Body of pancreas (tissue), 4 donors: Measurements from ENCODE around the gene DPT. TPM values are rescaled to one million over a fixed set of nuclear protein-coding genes. Genes with fewer than 3 reads are reported as not detected.
A peak's percentile ranks its signal among the peaks of the same experiment; 100 is the strongest.
"Not testable (repeated sequence)": the region's sequence is repeated elsewhere in the genome, so short reads cannot be mapped to it uniquely, and the experiment has no call there.

Source experiments
- ATAC-seq: fragments of 150-250 bp; one replicate; pipeline ENCODE4 v1.9.1; 2016
- DNase-seq, 4 donors: peaks; one replicate each; pipeline ENCODE4 v3.0.0-alpha.2; 2019
- H3K27ac ChIP-seq, 4 donors: fragments of 200-600 bp; sonication (generic); 1 replicate in 3 of 4; 2 replicates in 1 of 4; pipeline versions ENCODE4 v1.5.1 to v1.6.1; 2016 to 2019; ENCODE audit warnings: mild to moderate bottlenecking in 1 of 4, mixed read lengths in 1 of 4, moderate library complexity in 1 of 4
- H3K27me3 ChIP-seq, 2 donors: fragments of 200-600 bp; sonication (generic); one replicate each; pipeline ENCODE4 v1.6.0; 2016; ENCODE audit warnings: mild to moderate bottlenecking in 1 of 2
- H3K36me3 ChIP-seq, 2 donors: fragments of 200-600 bp; sonication (generic); replicated peaks in 1 of 2; 2 replicates each; pipeline ENCODE4 v1.5.1; 2016; ENCODE audit warnings: low read depth in 2 of 2; ENCODE audit not compliant: insufficient read depth in 1 of 2
- H3K4me1 ChIP-seq: fragments of 200-600 bp; sonication (generic); one replicate; pipeline ENCODE4 v1.6.0; 2016
- H3K4me3 ChIP-seq, 2 donors: fragments of 200-600 bp; sonication (generic); 1 replicate in 1 of 2; 2 replicates in 1 of 2; pipeline ENCODE4 v1.5.1; 2016 to 2019
- H3K9me3 ChIP-seq, 3 donors: fragments of 200-600 bp; sonication (generic); 1 replicate in 2 of 3; 2 replicates in 1 of 3; pipeline ENCODE4 v1.5.1; 2016
- POLR2A ChIP-seq, 3 donors: fragments of 450-650 bp; IDR thresholded peaks; one replicate each; pipeline ENCODE4 v1.6.1; 2016; ENCODE audit warnings: antibody characterized with exemption in 3 of 3, mild to moderate bottlenecking in 2 of 3
- WGBS, 2 donors: methylation state at CpG; one replicate each; pipeline ENCODE4 v1.1.5; 2017; 5-methylcytosine and 5-hydroxymethylcytosine counted together
- intact Hi-C: fragments of 100-400 bp; cut with DNase I; formaldehyde crosslinking; loops from one replicate; pipeline ENCODE4 v1.15.1; 2023
- total RNA-seq, 2 donors: library from RNA; depleted of rRNA; stranded (reverse); fragments of >200 nt; gene quantifications; one replicate each; pipeline ENCODE4 v1.1.0, GENCODE V29; 2016
- TF ChIP-seq, protein P1 (sequence below), 7 experiments: fragments of 450-650 bp in 4 of 7; fragments of 200-600 bp in 3 of 7; sonication (generic) in 3 of 7; IDR thresholded peaks; one replicate each; pipeline ENCODE4 v1.5.1; 2016 to 2019; ENCODE audit warnings: antibody characterized with exemption in 7 of 7

Gene DPT
- total RNA-seq, 2 donors from 2014 or later, result 25.4 to 57.1 TPM

DNA sequence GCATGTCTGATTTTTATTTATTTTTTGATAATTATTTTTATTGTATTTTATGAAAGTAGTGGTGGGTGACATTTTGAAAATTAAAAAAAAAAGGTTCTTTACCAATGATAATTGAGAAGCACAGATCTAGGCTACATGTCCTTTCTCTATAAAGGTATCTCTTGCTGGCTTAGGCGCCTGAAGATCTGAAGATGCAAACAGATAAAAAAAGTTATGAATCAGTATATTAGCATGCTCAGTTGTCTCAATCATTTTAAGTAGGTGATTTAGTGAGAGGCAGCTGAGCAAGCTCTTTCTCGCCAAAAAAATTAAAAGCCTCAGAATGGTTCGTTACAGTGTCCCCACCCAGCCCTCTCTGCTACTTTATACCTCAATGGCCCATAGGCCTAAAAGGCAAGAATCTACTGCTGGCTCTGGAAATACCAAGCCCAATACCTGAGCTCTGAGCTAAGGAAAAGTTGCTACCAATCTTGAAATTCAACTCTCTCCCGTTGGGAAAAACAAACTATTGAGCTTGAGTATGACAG is 42.2 kb upstream of the DPT start:
- Histone ChIP-seq H3K27ac (no peak overlapping the region), H3K4me3 (no peak overlapping the region), H3K27me3 (no peaks in the 10 kb centered on the region), H3K4me1 (peaks cover 19% of the 10 kb centered on the region), H3K9me3 (no peaks in the 10 kb centered on the region), H3K36me3 (no peaks in the 10 kb centered on the region)
- WGBS, 2 donors, result 73 to 74% methylated on average over 4 of the region's 4 CpGs
- intact Hi-C loops, result no loop called here
- ATAC-seq (no peak), DNase-seq (no peak)
- TF ChIP-seq POLR2A (IDR thresholded peaks at IDR 0.05), result no peak
- TF ChIP-seq, protein P1, sequence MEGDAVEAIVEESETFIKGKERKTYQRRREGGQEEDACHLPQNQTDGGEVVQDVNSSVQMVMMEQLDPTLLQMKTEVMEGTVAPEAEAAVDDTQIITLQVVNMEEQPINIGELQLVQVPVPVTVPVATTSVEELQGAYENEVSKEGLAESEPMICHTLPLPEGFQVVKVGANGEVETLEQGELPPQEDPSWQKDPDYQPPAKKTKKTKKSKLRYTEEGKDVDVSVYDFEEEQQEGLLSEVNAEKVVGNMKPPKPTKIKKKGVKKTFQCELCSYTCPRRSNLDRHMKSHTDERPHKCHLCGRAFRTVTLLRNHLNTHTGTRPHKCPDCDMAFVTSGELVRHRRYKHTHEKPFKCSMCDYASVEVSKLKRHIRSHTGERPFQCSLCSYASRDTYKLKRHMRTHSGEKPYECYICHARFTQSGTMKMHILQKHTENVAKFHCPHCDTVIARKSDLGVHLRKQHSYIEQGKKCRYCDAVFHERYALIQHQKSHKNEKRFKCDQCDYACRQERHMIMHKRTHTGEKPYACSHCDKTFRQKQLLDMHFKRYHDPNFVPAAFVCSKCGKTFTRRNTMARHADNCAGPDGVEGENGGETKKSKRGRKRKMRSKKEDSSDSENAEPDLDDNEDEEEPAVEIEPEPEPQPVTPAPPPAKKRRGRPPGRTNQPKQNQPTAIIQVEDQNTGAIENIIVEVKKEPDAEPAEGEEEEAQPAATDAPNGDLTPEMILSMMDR (IDR thresholded peaks at IDR 0.05), result no peak

DNA sequence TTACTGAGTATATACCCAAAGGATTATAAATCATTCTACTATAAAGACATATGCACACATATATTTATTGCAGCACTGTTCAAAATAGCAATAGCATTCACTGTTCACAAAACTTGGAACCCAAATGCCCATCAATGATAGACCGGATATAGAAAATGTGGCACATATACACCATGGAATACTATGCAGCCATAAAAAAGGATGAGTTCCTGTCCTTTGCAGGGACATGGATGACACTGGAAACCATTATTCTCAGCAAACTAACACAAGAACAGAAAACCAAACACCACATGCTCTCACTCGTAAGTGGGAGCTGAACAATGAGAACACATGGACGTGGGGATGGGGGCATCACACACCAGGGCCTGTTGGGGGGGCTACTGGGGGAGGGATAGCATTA is 40.9 kb upstream of the DPT start:
- intact Hi-C loops, H3K36me3 ChIP-seq, H3K27ac ChIP-seq, H3K9me3 ChIP-seq, H3K4me3 ChIP-seq, ATAC-seq, DNase-seq, H3K27me3 ChIP-seq: not testable (repeated sequence)
- peaks cover 21% of the 10 kb centered on the region for H3K4me1 ChIP-seq
- WGBS, 2 donors, result 70 to 86% methylated on average over 3 of the region's 3 CpGs

DNA sequence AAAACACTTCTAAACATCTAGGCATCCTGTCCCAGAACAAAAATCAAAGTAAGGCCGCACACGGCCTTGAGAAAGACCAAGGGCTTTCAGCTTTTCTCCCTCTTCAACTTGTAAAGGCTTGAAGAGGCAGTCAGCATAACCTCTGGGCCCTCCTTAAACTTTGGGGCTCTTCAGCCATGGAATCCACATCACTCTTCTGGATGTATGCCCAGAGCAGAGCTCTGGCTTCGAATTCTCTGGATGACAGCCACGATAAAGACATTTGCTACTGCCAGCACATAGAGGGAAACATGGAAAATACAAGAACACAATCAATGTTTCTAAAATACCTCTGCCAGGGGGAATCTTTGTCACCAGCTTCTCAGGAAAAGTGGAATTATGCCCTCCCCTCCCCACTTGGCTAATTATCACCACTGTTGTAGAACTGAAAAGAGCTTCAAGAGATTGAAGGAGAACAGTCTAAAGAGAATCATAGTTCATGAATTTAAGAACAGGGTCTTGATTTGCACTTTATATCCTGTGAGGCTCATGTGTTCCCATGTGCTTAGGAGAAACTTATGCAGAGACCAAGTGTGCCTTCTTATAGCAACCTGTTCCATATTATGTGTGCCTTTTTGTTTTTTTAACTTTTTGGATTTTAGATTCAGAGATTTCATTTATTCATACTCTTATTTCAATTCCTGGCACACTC is 39.0 kb upstream of the DPT start:
- WGBS, 2 donors, result 46 to 52% methylated on average over 4 of the region's 4 CpGs
- DNase-seq (peak in 3 of 4 donors; percentile 22 to 47 (median 42)), ATAC-seq (peak; percentile 42)
- Histone ChIP-seq H3K9me3 (no peaks in the 10 kb centered on the region), H3K36me3 (no peaks in the 10 kb centered on the region), H3K4me1 (peaks cover 21% of the 10 kb centered on the region), H3K27me3 (no peaks in the 10 kb centered on the region), H3K27ac (peak overlapping the region in 2 of 4 donors; percentile 27 to 41), H3K4me3 (no peak overlapping the region)
- intact Hi-C loops, result no loop called here
- TF ChIP-seq POLR2A (IDR thresholded peaks at IDR 0.05), result no peak
- TF ChIP-seq, protein P1 (IDR thresholded peaks at IDR 0.05), result no peak

DNA sequence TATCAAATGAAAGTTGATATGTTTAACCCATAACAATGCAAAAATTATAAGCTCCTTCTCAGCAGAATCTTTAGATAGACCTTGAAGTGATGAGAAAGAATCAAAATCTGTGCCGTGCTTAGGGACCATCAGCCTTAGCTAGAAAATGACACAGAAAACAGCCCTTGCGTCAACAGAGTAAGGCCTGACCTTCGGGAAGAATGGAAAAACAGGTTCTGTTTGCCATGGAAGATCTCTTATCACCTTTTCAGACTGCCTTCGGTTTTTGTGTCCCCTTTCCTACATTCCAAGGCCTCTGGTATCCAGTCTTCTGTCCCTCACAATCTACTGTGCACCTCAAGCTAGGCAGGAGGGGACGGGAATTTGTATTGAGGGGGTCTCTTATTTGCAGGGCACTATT is 37.6 kb upstream of the DPT start:
- intact Hi-C loops, result no loop called here
- 34 to 38% methylated on average over 5 of the region's 5 CpGs for WGBS, 2 donors
- H3K36me3 ChIP-seq, result no peaks in the 10 kb centered on the region
- H3K27me3 ChIP-seq, result no peaks in the 10 kb centered on the region
- ATAC-seq, result peak; percentile 62
- TF ChIP-seq POLR2A (IDR thresholded peaks at IDR 0.05), result no peak
- TF ChIP-seq, protein P1 (IDR thresholded peaks at IDR 0.05), result no peak
- no peaks in the 10 kb centered on the region for H3K9me3 ChIP-seq
- H3K4me3 ChIP-seq, result no peak overlapping the region
- peaks cover 18% of the 10 kb centered on the region for H3K4me1 ChIP-seq
- DNase-seq, result peak in 1 of 4 donors; percentile 30
- H3K27ac ChIP-seq, result no peak overlapping the region

DNA sequence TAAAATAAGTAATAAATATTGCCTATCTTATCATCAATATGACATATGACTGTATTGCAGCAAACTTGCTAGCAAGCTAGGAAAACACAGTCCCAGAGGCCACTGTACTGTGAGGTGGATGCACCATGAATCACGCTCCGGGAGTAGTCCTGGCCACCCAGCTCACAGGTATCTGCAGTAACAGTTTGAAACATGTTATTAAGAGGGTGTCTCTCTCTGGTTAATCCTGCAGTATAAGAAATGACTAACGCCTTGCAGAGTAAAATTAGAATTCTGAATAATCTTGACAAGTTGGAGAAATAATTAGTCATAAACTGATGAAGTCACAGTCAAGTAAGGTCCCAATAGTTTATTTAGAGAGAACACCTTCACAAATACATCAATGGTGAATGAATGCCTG is 34.0 kb upstream of the DPT start:
- DNase-seq, result no peak
- Histone ChIP-seq H3K9me3 (no peaks in the 10 kb centered on the region), H3K4me1 (peaks cover 22% of the 10 kb centered on the region), H3K27me3 (no peaks in the 10 kb centered on the region), H3K4me3 (no peak overlapping the region), H3K36me3 (no peaks in the 10 kb centered on the region), H3K27ac (no peak overlapping the region)
- no peak for ATAC-seq
- TF ChIP-seq POLR2A (IDR thresholded peaks at IDR 0.05), result no peak
- TF ChIP-seq, protein P1 (IDR thresholded peaks at IDR 0.05), result no peak
- WGBS, 2 donors, result 83 to 84% methylated on average over 3 of the region's 3 CpGs
- intact Hi-C loops, result no loop called here
